OCI-LY7 (cell line): Measurements from ENCODE around the gene ADAMTSL3.

ENCODE experiments used
- EZH2phosphoT487 ChIP-seq: fragments of 200-600 bp; sonication (generic); IDR thresholded peaks from 2 replicates; pipeline ENCODE4 v1.6.1; 2018; ENCODE audit warnings: low read depth, borderline replicate concordance, mild to moderate bottlenecking, mixed run types, antibody characterized with exemption, low read length, moderate library complexity, mixed read lengths
- TF ChIP-seq, protein P1 (sequence below): fragments of 200-600 bp; sonication (generic); conservative IDR thresholded peaks from 2 replicates; pipeline ENCODE4 v1.5.1; 2014; ENCODE audit warnings: mild to moderate bottlenecking, antibody characterized with exemption, low read length, moderate library complexity, mixed read lengths

DNA sequence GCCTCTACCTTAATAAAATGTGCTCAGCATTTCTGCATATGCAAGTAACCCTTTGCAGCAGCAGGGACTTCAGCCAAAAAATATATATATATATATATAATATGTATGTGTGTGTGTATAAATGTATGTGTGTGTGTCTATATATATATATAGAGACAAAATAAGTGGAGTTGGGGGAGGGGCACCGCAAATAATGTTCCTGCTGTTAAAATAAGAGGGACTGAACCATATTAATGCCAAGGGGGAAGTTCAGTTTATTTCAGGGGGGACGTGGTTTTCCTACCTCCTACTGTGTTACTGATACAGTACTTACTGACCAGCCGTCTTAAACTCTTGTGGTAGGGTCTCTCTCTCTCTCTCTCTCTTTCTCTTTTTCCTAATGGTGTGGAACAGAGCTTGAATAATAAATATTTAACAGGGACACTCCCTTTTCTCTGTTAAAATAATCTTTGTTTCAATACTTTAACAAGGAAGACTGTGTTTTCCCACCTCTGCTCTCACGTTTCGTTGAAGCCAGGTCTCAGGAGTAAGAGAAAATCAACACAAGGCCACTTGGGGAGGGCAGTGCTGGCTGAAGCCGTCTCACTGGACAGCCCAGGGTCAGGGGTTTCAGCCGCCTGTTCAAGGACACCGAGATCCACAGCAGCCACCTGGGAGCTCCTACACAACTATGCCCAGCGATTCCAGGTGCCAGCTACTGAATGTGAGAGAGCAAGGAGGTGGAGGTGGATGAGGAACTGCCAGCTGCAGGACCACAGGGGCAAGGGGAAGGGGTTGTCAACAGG, 42.8 kb upstream of the ADAMTSL3 start:
- TF ChIP-seq, protein P1, sequence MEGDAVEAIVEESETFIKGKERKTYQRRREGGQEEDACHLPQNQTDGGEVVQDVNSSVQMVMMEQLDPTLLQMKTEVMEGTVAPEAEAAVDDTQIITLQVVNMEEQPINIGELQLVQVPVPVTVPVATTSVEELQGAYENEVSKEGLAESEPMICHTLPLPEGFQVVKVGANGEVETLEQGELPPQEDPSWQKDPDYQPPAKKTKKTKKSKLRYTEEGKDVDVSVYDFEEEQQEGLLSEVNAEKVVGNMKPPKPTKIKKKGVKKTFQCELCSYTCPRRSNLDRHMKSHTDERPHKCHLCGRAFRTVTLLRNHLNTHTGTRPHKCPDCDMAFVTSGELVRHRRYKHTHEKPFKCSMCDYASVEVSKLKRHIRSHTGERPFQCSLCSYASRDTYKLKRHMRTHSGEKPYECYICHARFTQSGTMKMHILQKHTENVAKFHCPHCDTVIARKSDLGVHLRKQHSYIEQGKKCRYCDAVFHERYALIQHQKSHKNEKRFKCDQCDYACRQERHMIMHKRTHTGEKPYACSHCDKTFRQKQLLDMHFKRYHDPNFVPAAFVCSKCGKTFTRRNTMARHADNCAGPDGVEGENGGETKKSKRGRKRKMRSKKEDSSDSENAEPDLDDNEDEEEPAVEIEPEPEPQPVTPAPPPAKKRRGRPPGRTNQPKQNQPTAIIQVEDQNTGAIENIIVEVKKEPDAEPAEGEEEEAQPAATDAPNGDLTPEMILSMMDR: no peak
- TF ChIP-seq EZH2phosphoT487: no peak
